Measurements from ENCODE around the gene DDX11.
A peak's percentile ranks its signal among the peaks of the same experiment; 100 is the strongest.
"Not testable (repeated sequence)": the region's sequence is repeated elsewhere in the genome, so short reads cannot be mapped to it uniquely, and the experiment has no call there.

DDX11 gene

DNA sequence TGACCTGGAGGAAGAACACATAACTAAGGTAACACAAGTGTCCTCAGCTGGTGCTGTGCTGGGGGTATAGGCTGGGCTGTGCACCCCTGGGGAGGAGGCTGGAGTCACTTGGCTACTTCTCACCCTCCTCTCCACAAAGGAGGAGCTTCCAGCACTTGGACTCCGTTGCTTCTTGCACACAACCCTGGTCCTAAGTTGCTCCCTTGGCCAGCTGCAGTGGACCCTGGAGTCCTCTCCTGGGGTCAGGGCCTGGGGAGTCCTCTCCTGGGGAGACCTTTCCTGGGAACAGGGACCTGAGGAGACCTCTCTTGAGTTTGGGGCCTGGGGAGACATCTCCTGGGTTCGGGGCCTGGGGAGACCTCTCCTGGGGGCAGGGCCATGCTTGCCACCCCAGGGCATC lies 14.3 kb downstream of the DDX11 start:
- TF ChIP-seq GLIS1 (tag by site-specific recombination; IDR thresholded peaks at IDR 0.05): peak; percentile 41; the same call in 1 of the 2 replicates
- H3K27ac ChIP-seq (ENCODE audit: extremely low read depth, low read depth, low read length); H3K9me3 ChIP-seq (ENCODE audit: control insufficient read depth, insufficient read depth, low read depth, low read length); CTCF ChIA-PET; POLR2A ChIA-PET; H3K4me3 ChIP-seq (ENCODE audit: low read depth, low read length); H3K4me1 ChIP-seq (ENCODE audit: control insufficient read depth, insufficient read depth, low read length): not testable (repeated sequence)
- H3K36me3 ChIP-seq (ENCODE audit: control insufficient read depth in 2 of 2, insufficient read depth in 1 of 2, low read length in 2 of 2): peaks cover 0 to 88% of the 10 kb centered on the region in 2 experiments; a peak in 1 of 3 replicates

DNA sequence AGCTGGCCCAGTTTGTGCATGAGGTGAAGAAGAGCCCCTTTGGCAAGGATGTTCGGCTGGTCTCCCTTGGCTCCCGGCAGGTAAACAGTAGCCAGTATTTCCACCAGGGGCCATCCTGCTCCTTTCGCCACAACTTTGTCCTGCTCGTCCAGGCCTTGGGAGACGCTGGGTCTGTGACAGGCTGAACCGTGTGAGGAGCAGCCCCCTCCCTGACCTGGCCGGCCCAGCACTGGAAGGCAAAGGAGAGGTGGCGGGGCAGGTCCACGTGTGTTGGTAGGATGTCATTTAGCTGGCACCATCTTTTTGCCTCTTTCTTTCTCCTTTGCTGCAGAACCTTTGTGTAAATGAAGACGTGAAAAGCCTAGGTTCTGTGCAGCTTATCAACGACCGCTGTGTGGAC lies 15.4 kb downstream of the DDX11 start:
- Histone ChIP-seq H3K36me3 (ENCODE audit: control insufficient read depth in 2 of 2, insufficient read depth in 1 of 2, low read length in 2 of 2) (peaks cover 0 to 82% of the 10 kb centered on the region in 2 experiments; a peak in 1 of 3 replicates), H3K9me3 (ENCODE audit: control insufficient read depth, insufficient read depth, low read depth, low read length) (no peaks in the 10 kb centered on the region), H3K27ac (ENCODE audit: extremely low read depth, low read depth, low read length) (no peak overlapping the region), H3K4me3 (ENCODE audit: low read depth, low read length) (no peak overlapping the region), H3K4me1 (ENCODE audit: control insufficient read depth, insufficient read depth, low read length) (no peaks in the 10 kb centered on the region)
- ChIA-PET POLR2A (no interaction called here), CTCF (no interaction called here)
- TF ChIP-seq ZNF138 (tag by site-specific recombination; IDR thresholded peaks at IDR 0.05; ENCODE audit: borderline replicate concordance) (no peak), ZNF214 (tag by site-specific recombination; IDR thresholded peaks at IDR 0.05; ENCODE audit: borderline replicate concordance) (no peak), ZNF670 (tag by site-specific recombination; IDR thresholded peaks at IDR 0.05; ENCODE audit: low read depth) (no peak), ZNF660 (tag by site-specific recombination; IDR thresholded peaks at IDR 0.05) (no peak), RBAK (tag by site-specific recombination; IDR thresholded peaks at IDR 0.05) (no peak), ZNF785 (tag by site-specific recombination; IDR thresholded peaks at IDR 0.05) (no peak), IKZF3 (tag by site-specific recombination; IDR thresholded peaks at IDR 0.05) (no peak), ZNF561 (tag by site-specific recombination; IDR thresholded peaks at IDR 0.05; ENCODE audit: borderline replicate concordance) (no peak), ZNF114 (tag by site-specific recombination; IDR thresholded peaks at IDR 0.05) (no peak), ZNF677 (tag by site-specific recombination; IDR thresholded peaks at IDR 0.05) (no peak)
- TF ChIP-seq, protein P1, sequence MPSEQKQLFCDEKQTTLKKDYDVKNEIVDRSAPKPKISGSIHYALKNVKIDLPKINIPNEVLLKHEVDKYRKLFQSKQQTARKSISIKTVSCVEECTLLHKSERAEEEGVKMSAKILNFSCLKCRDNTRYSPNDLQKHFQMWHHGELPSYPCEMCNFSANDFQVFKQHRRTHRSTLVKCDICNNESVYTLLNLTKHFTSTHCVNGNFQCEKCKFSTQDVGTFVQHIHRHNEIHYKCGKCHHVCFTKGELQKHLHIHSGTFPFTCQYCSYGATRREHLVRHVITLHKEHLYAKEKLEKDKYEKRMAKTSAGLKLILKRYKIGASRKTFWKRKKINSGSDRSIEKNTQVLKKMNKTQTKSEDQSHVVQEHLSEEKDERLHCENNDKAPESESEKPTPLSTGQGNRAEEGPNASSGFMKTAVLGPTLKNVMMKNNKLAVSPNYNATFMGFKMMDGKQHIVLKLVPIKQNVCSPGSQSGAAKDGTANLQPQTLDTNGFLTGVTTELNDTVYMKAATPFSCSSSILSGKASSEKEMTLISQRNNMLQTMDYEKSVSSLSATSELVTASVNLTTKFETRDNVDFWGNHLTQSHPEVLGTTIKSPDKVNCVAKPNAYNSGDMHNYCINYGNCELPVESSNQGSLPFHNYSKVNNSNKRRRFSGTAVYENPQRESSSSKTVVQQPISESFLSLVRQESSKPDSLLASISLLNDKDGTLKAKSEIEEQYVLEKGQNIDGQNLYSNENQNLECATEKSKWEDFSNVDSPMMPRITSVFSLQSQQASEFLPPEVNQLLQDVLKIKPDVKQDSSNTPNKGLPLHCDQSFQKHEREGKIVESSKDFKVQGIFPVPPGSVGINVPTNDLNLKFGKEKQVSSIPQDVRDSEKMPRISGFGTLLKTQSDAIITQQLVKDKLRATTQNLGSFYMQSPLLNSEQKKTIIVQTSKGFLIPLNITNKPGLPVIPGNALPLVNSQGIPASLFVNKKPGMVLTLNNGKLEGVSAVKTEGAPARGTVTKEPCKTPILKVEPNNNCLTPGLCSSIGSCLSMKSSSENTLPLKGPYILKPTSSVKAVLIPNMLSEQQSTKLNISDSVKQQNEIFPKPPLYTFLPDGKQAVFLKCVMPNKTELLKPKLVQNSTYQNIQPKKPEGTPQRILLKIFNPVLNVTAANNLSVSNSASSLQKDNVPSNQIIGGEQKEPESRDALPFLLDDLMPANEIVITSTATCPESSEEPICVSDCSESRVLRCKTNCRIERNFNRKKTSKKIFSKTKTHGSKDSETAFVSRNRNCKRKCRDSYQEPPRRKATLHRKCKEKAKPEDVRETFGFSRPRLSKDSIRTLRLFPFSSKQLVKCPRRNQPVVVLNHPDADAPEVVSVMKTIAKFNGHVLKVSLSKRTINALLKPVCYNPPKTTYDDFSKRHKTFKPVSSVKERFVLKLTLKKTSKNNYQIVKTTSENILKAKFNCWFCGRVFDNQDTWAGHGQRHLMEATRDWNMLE (tag by site-specific recombination; conservative IDR thresholded peaks at IDR 0.05; ENCODE audit: low read depth): no peak
- TF ChIP-seq, protein P2, sequence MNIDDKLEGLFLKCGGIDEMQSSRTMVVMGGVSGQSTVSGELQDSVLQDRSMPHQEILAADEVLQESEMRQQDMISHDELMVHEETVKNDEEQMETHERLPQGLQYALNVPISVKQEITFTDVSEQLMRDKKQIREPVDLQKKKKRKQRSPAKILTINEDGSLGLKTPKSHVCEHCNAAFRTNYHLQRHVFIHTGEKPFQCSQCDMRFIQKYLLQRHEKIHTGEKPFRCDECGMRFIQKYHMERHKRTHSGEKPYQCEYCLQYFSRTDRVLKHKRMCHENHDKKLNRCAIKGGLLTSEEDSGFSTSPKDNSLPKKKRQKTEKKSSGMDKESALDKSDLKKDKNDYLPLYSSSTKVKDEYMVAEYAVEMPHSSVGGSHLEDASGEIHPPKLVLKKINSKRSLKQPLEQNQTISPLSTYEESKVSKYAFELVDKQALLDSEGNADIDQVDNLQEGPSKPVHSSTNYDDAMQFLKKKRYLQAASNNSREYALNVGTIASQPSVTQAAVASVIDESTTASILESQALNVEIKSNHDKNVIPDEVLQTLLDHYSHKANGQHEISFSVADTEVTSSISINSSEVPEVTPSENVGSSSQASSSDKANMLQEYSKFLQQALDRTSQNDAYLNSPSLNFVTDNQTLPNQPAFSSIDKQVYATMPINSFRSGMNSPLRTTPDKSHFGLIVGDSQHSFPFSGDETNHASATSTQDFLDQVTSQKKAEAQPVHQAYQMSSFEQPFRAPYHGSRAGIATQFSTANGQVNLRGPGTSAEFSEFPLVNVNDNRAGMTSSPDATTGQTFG (tag by site-specific recombination; IDR thresholded peaks at IDR 0.05; ENCODE audit: borderline replicate concordance): no peak

DNA sequence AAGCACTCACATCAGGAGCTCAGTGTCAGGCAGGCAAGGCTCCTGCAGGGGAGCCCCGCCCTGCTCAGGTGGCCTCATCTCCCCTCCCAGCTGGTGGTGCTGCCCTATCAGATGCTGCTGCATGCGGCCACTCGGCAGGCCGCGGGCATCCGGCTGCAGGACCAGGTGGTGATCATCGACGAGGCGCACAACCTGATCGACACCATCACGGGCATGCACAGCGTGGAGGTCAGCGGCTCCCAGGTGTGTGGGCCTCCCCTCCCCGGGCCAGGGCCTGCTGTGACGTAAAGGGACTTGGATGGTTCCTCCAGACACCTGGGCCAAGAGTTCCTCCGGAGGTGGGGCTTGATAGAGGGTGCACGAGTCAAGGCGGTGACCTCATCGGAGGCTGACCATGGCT lies 18.0 kb downstream of the DDX11 start:
- peaks cover 0 to 77% of the 10 kb centered on the region in 2 experiments; a peak in 1 of 3 replicates for H3K36me3 ChIP-seq (ENCODE audit: control insufficient read depth in 2 of 2, insufficient read depth in 1 of 2, low read length in 2 of 2)
- CTCF ChIA-PET; H3K4me3 ChIP-seq (ENCODE audit: low read depth, low read length); H3K4me1 ChIP-seq (ENCODE audit: control insufficient read depth, insufficient read depth, low read length); POLR2A ChIA-PET; H3K9me3 ChIP-seq (ENCODE audit: control insufficient read depth, insufficient read depth, low read depth, low read length); H3K27ac ChIP-seq (ENCODE audit: extremely low read depth, low read depth, low read length): not testable (repeated sequence)

DNA sequence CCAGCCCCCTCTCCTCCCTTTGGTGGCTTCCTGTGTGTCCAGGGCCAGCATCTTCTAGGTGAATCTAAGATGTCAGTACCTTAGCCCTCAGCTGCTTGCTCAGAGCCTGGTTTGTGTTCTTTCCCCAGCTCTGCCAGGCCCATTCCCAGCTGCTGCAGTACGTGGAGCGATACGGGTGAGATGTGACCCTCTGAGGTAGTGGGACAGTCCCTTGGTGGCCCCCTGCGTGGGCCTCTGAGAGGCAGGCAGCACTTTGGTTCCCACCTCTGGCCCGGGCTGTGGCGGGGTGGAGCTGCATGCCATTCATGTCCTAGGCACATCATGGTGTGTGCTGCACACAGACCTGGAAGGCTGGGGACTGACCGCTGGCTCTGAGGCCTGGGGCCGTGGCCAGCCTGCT lies 19.1 kb downstream of the DDX11 start:
- H3K27ac ChIP-seq (ENCODE audit: extremely low read depth, low read depth, low read length); H3K4me1 ChIP-seq (ENCODE audit: control insufficient read depth, insufficient read depth, low read length); CTCF ChIA-PET; H3K9me3 ChIP-seq (ENCODE audit: control insufficient read depth, insufficient read depth, low read depth, low read length); H3K4me3 ChIP-seq (ENCODE audit: low read depth, low read length): not testable (repeated sequence)
- H3K36me3 ChIP-seq (ENCODE audit: control insufficient read depth in 2 of 2, insufficient read depth in 1 of 2, low read length in 2 of 2): peaks cover 0 to 74% of the 10 kb centered on the region in 2 experiments; a peak in 2 of 3 replicates
- POLR2A ChIA-PET: interaction anchor here (0.6 kb wide), 1 partner anchor 15 kb away, joined by 4 read pairs; no protein-coding TSS in a partner anchor

DNA sequence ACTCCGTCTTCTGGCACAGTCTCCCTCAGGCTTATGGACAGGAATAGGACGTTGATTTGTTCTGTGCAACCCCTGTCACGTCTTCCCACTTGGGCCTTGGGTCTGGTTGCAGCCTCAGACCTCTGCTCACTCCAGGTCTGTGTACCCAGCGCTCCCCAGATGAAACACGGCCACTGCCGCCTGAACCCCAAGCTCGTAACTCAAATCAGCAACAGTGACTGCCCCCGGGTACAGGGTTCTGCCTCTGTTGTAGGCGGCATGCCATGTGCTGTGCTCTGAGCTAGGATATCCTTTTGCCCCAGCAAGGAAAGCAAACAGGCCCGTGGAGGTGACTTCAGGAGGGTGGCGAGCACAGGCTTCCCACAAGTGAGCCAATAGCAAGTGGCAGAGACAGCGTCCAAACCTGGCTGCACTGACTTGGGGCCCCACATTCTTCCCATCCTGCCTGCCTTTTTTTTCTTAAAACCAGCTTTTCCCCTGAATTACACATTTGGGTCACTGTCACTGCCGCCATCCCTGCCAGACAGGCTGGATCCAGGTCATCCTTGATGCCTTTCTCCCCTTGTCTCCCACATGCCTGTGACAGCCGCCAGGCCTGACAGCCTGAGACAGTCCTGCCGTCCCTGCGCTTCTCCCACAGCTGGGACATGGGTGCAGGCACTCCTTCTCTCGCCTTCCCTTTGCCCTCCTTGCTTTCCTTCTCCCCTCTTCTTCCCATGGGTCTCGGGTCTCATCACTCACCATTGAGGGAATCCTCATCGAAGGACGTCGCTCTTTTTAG lies 21.6 kb downstream of the DDX11 start:
- H3K9me3 ChIP-seq (ENCODE audit: control insufficient read depth, insufficient read depth, low read depth, low read length); POLR2A ChIA-PET; H3K4me3 ChIP-seq (ENCODE audit: low read depth, low read length); H3K4me1 ChIP-seq (ENCODE audit: control insufficient read depth, insufficient read depth, low read length); H3K27ac ChIP-seq (ENCODE audit: extremely low read depth, low read depth, low read length): not testable (repeated sequence)
- CTCF ChIA-PET: interaction anchor here (0.6 kb wide), 1 partner anchor 10 kb away, joined by 5 read pairs; no protein-coding TSS in a partner anchor
- peaks cover 0 to 65% of the 10 kb centered on the region in 2 experiments; a peak in 2 of 3 replicates for H3K36me3 ChIP-seq (ENCODE audit: control insufficient read depth in 2 of 2, insufficient read depth in 1 of 2, low read length in 2 of 2)

Measured in HEK293 (cell line).